ENCODE results near the gene TMEM126B.

DNA sequence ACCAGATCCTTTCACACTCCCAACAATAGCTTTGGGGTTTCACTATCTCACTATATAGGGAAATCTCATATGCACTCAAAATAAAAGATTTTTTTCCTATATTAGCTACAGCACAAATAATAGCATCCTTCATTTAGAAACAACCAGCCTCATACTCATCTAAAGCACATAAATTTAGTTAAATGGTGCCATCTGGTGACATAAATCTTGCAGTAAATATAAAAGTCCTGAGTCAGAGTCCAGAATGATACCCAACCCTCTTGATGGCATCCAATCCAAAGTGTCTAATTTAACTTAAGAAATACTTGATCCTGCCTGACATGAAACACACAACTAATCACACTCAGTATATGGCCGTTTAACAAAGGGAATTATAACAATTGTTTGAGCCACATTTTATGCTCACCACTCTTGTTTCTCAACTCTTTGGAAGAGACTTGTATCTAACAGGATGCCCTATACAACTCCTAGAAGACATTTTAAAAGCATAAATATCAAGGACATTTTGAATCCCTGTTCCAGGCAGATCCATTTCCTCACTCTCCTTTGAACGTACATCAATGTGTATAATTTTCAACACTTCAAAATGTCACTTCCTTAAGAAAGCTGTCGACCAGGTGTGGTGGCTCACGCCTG is 37.4 kb upstream of the TMEM126B start:
- no peak for TF ChIP-seq POLR2A (IDR thresholded peaks at IDR 0.05)
- TF ChIP-seq, protein P1, sequence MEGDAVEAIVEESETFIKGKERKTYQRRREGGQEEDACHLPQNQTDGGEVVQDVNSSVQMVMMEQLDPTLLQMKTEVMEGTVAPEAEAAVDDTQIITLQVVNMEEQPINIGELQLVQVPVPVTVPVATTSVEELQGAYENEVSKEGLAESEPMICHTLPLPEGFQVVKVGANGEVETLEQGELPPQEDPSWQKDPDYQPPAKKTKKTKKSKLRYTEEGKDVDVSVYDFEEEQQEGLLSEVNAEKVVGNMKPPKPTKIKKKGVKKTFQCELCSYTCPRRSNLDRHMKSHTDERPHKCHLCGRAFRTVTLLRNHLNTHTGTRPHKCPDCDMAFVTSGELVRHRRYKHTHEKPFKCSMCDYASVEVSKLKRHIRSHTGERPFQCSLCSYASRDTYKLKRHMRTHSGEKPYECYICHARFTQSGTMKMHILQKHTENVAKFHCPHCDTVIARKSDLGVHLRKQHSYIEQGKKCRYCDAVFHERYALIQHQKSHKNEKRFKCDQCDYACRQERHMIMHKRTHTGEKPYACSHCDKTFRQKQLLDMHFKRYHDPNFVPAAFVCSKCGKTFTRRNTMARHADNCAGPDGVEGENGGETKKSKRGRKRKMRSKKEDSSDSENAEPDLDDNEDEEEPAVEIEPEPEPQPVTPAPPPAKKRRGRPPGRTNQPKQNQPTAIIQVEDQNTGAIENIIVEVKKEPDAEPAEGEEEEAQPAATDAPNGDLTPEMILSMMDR (IDR thresholded peaks at IDR 0.05), result peak; percentile 7 to 26 (median 18)
